Endothelial cell (in vitro differentiated cells): ENCODE measurements around the gene TIA1. TPM values are rescaled to one million over a fixed set of nuclear protein-coding genes. Genes with fewer than 3 reads are reported as not detected.
"Not testable (repeated sequence)": the region's sequence is repeated elsewhere in the genome, so short reads cannot be mapped to it uniquely, and the experiment has no call there.

Source experiments
- DNase-seq: peaks from one replicate; pipeline ENCODE4 v3.0.0; 2021; ENCODE audit warnings: low spot score
- H3K27ac Mint-ChIP-seq: one replicate; pipeline ENCODE4 v1.8.0; 2021; ENCODE audit warnings: mixed read lengths, inconsistent platforms; ENCODE audit not compliant: unreplicated experiment
- H3K27me3 Mint-ChIP-seq: one replicate; pipeline ENCODE4 v1.8.0; 2021; ENCODE audit warnings: mild to moderate bottlenecking, moderate library complexity, mixed read lengths, inconsistent platforms; ENCODE audit not compliant: unreplicated experiment
- H3K36me3 Mint-ChIP-seq: one replicate; pipeline ENCODE4 v1.8.0; 2021; ENCODE audit warnings: mild to moderate bottlenecking, low read depth, mixed read lengths, inconsistent platforms; ENCODE audit not compliant: unreplicated experiment
- H3K4me1 Mint-ChIP-seq: one replicate; pipeline ENCODE4 v1.8.0; 2021; ENCODE audit warnings: mild to moderate bottlenecking, mixed read lengths, inconsistent platforms; ENCODE audit not compliant: unreplicated experiment
- H3K4me3 Mint-ChIP-seq: one replicate; pipeline ENCODE4 v1.8.0; 2021; ENCODE audit warnings: mild to moderate bottlenecking, mixed read lengths, inconsistent platforms; ENCODE audit not compliant: unreplicated experiment
- H3K9me3 Mint-ChIP-seq: one replicate; pipeline ENCODE4 v1.8.0; 2021; ENCODE audit warnings: mixed read lengths, inconsistent platforms; ENCODE audit not compliant: unreplicated experiment
- CTCF ChIP-seq: fragments of 200-600 bp; sonication (generic); IDR thresholded peaks from one replicate; pipeline ENCODE4 v1.5.0; 2021; ENCODE audit warnings: antibody characterized with exemption; ENCODE audit not compliant: unreplicated experiment
- total RNA-seq: library from RNA; stranded (reverse); fragmentation: NEBNext Ultra II Directional; extraction: Animal tissue kit (Norgen Biotek cat#: 25700); gene quantifications from one replicate; pipeline ENCODE4 v1.2.1, GENCODE V29; 2021; ENCODE audit not compliant: unreplicated experiment

Gene TIA1
- total RNA-seq, 1 donor from 2014 or later: 200 TPM

DNA sequence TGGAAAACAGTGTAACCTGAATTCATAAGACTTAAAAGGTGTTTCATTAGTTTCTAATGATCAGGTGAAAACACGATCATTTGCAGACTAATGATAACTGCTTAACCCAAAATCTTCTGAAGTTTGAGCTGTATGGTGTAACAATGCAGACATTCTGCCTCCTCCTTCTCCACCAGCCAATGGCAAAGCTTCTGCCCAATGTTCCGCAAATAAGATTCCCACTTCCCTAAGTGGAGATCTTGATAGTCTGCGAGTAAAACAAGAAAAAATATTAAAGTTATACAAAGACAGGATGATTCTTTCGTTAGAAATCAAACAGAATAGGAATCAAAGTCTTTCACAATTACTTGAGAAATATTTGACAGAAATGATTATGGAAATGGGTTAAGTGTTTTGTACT lies 65.7 kb downstream of the TIA1 start:
- Mint-ChIP-seq H3K9me3 (no peaks in the 10 kb centered on the region), H3K27me3 (no peaks in the 10 kb centered on the region), H3K4me1 (no peaks in the 10 kb centered on the region), H3K27ac (no peak overlapping the region), H3K36me3 (peaks cover 6% of the 10 kb centered on the region), H3K4me3 (no peak overlapping the region)
- TF ChIP-seq CTCF: no peak
- no peak for DNase-seq

- no peak for TF ChIP-seq CTCF
- Mint-ChIP-seq H3K36me3 (peaks cover 6% of the 10 kb centered on the region), H3K27ac (no peak overlapping the region), H3K4me1 (no peaks in the 10 kb centered on the region), H3K27me3 (no peaks in the 10 kb centered on the region), H3K9me3 (no peaks in the 10 kb centered on the region), H3K4me3 (no peak overlapping the region)
- no peak for DNase-seq
Observed at GRCh38 chr2:70181363-70181956, 67.0 kb downstream of the TIA1 start.

GRCh38 chr2:70173520-70173919 lies 74.9 kb downstream of the TIA1 start:
- no peak for TF ChIP-seq CTCF
- H3K27me3 Mint-ChIP-seq: peaks cover 2% of the 10 kb centered on the region
- H3K36me3 Mint-ChIP-seq: peaks cover 14% of the 10 kb centered on the region
- DNase-seq: no peak
- no peak overlapping the region for H3K27ac Mint-ChIP-seq
- no peaks in the 10 kb centered on the region for H3K9me3 Mint-ChIP-seq
- no peaks in the 10 kb centered on the region for H3K4me1 Mint-ChIP-seq
- H3K4me3 Mint-ChIP-seq: no peak overlapping the region

GRCh38 chr2:70169654-70170245 lies 78.7 kb downstream of the TIA1 start:
- H3K9me3 Mint-ChIP-seq, H3K27ac Mint-ChIP-seq: not testable (repeated sequence)
- peaks cover 13% of the 10 kb centered on the region for H3K36me3 Mint-ChIP-seq

GRCh38 chr2:70161069-70161534 lies 87.3 kb downstream of the TIA1 start:
- H3K36me3 Mint-ChIP-seq: peaks cover 13% of the 10 kb centered on the region
- no peak for TF ChIP-seq CTCF
- no peaks in the 10 kb centered on the region for H3K9me3 Mint-ChIP-seq
- H3K27me3 Mint-ChIP-seq: no peaks in the 10 kb centered on the region
- H3K4me3 Mint-ChIP-seq: no peak overlapping the region
- H3K4me1 Mint-ChIP-seq: no peaks in the 10 kb centered on the region
- H3K27ac Mint-ChIP-seq: no peak overlapping the region
- DNase-seq: no peak

More at GRCh38 chr2:70169654-70170245, 78.7 kb downstream of the TIA1 start:
- H3K4me3 Mint-ChIP-seq, DNase-seq, H3K4me1 Mint-ChIP-seq, H3K27me3 Mint-ChIP-seq: not testable (repeated sequence)
